Panc1 (cell line): ENCODE data around the gene SLC12A4. TPM values are rescaled to one million over a fixed set of nuclear protein-coding genes. Genes with fewer than 3 reads are reported as not detected.

Experiments
- ATAC-seq: fragments of 200-7000 bp; cut with Tn5 transposase; 2 replicates; pipeline ENCODE4 v1.9.1; 2020; ENCODE audit warnings: mild to moderate bottlenecking, moderate library complexity
- BruUV-seq: library from RNA; stranded (reverse); fragments of 400-500 nt; replicated peaks from 2 replicates; lab custom pipeline; 2021; lab: Mats Ljungman, UMichigan
- CTCF ChIA-PET: fragments of 300-600 bp; sonication (Branson Sonifier 250); formaldehyde crosslinking; loops from one replicate; lab custom pipeline; 2022; ENCODE audit warnings: antibody characterized with exemption; lab: Charles Lee
- POLR2A ChIA-PET: fragments of 300-600 bp; sonication (Branson Sonifier 250); formaldehyde crosslinking; loops from one replicate; lab custom pipeline; 2022; ENCODE audit warnings: antibody characterized with exemption; lab: Charles Lee
- DNase-seq: peaks from one replicate; pipeline ENCODE4 v3.0.0-alpha.2; 2010; ENCODE audit warnings: low read depth, low spot score
- H3K27ac ChIP-seq: 2 replicates; pipeline ENCODE4 v1.5.1; 2011; ENCODE audit warnings: mild to moderate bottlenecking, low read length, inconsistent platforms
- H3K27me3 ChIP-seq: fragments of 200-500 bp; sonication (Bioruptor generic); 2 replicates; pipeline ENCODE4 v1.6.0; 2014; ENCODE audit warnings: low read length, inconsistent platforms; ENCODE audit not compliant: control insufficient read depth, insufficient read depth
- H3K36me3 ChIP-seq: fragments of 200-500 bp; sonication (Bioruptor generic); 2 replicates; pipeline ENCODE4 v1.5.1; 2014; ENCODE audit warnings: inconsistent platforms, mild to moderate bottlenecking, low read length, moderate library complexity; ENCODE audit not compliant: control insufficient read depth, insufficient read depth
- H3K4me1 ChIP-seq: 2 replicates; pipeline ENCODE4 v1.5.1; 2011; ENCODE audit warnings: inconsistent platforms, mild to moderate bottlenecking, low read length, moderate library complexity; ENCODE audit not compliant: control insufficient read depth, insufficient read depth
- H3K4me3 ChIP-seq, 2 experiments: 2 replicates each; pipeline ENCODE4 v1.5.1; 2011 to 2012; ENCODE audit warnings: low read depth in 2 of 2, low read length in 2 of 2, mild to moderate bottlenecking in 2 of 2, inconsistent platforms in 1 of 2, moderate library complexity in 1 of 2
- H3K9me3 ChIP-seq: fragments of 200-500 bp; sonication (Bioruptor generic); 2 replicates; pipeline ENCODE4 v1.5.1; 2014; ENCODE audit warnings: low read depth, mild to moderate bottlenecking, inconsistent platforms, low read length, moderate library complexity; ENCODE audit not compliant: control insufficient read depth, insufficient read depth
- CTCF ChIP-seq: fragments of 450-650 bp; IDR thresholded peaks from 2 replicates; pipeline ENCODE4 v1.5.1; 2017; ENCODE audit warnings: mild to moderate bottlenecking
- POLR2AphosphoS5 ChIP-seq: IDR thresholded peaks from 2 replicates; pipeline ENCODE4 v1.6.1; 2012; ENCODE audit warnings: mild to moderate bottlenecking, low read depth, low read length, moderate library complexity
- SIN3A ChIP-seq: IDR thresholded peaks from 2 replicates; pipeline ENCODE4 v1.6.1; 2012; ENCODE audit warnings: low read depth, mild to moderate bottlenecking, low read length, moderate library complexity, borderline replicate concordance; ENCODE audit not compliant: insufficient read depth
- TCF7L2 ChIP-seq: IDR thresholded peaks from 2 replicates; pipeline ENCODE4 v1.6.1; 2011; ENCODE audit warnings: mild to moderate bottlenecking, low read depth, low read length, inconsistent platforms
- in situ Hi-C: cut with HindIII; loops from 2 replicates; pipeline ENCODE4 v1.10.0; 2016; ENCODE audit warnings: low sequenced_read_pairs, low pct_unique_long_range_greater_than_20kb
- intact Hi-C: fragments of 100-400 bp; cut with micrococcal nuclease; formaldehyde crosslinking; loops from one replicate; pipeline ENCODE4 v1.10.0; 2022; ENCODE audit not compliant: unreplicated experiment
- total RNA-seq: library from RNA; stranded (reverse); gene quantifications from one replicate; pipeline ENCODE4 v1.2.1, GENCODE V29; 2021; ENCODE audit not compliant: unreplicated experiment
- TF ChIP-seq, protein P1 (sequence below), 2 experiments: IDR thresholded peaks; 2 replicates each; pipeline ENCODE4 v1.6.1; 2011 to 2012; ENCODE audit warnings: low read depth in 2 of 2, control low read depth in 1 of 2, low read length in 1 of 2, mild to moderate bottlenecking in 1 of 2, moderate library complexity in 1 of 2; ENCODE audit not compliant: insufficient read depth in 1 of 2

The SLC12A4 gene
- total RNA-seq, 1 experiment from 2014 or later, result 31.8 TPM

- intact Hi-C loops (no loop called here), in situ Hi-C loops (no loop called here)
- H3K27me3 ChIP-seq, result no peaks in the 10 kb centered on the region
- H3K4me1 ChIP-seq, result peaks cover 15% of the 10 kb centered on the region
- H3K27ac ChIP-seq, result no peak overlapping the region
- no peak overlapping the region for H3K4me3 ChIP-seq
- H3K9me3 ChIP-seq, result no peaks in the 10 kb centered on the region
- no peak for ATAC-seq
- H3K36me3 ChIP-seq, result no peaks in the 10 kb centered on the region; the same call in 1 of the 2 replicates
- POLR2A ChIA-PET, result interaction anchor here (0.6 kb wide), 1 partner anchor 21 kb away, joined by 3 read pairs; the partner anchor contains the start of gene LCAT
- no peak for TF ChIP-seq SIN3A
- no peak for TF ChIP-seq TCF7L2
- no peak for TF ChIP-seq CTCF
- TF ChIP-seq, protein P1, sequence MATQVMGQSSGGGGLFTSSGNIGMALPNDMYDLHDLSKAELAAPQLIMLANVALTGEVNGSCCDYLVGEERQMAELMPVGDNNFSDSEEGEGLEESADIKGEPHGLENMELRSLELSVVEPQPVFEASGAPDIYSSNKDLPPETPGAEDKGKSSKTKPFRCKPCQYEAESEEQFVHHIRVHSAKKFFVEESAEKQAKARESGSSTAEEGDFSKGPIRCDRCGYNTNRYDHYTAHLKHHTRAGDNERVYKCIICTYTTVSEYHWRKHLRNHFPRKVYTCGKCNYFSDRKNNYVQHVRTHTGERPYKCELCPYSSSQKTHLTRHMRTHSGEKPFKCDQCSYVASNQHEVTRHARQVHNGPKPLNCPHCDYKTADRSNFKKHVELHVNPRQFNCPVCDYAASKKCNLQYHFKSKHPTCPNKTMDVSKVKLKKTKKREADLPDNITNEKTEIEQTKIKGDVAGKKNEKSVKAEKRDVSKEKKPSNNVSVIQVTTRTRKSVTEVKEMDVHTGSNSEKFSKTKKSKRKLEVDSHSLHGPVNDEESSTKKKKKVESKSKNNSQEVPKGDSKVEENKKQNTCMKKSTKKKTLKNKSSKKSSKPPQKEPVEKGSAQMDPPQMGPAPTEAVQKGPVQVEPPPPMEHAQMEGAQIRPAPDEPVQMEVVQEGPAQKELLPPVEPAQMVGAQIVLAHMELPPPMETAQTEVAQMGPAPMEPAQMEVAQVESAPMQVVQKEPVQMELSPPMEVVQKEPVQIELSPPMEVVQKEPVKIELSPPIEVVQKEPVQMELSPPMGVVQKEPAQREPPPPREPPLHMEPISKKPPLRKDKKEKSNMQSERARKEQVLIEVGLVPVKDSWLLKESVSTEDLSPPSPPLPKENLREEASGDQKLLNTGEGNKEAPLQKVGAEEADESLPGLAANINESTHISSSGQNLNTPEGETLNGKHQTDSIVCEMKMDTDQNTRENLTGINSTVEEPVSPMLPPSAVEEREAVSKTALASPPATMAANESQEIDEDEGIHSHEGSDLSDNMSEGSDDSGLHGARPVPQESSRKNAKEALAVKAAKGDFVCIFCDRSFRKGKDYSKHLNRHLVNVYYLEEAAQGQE (IDR thresholded peaks at IDR 0.05; ENCODE audit: insufficient read depth in 1 of 2, low read depth in 2 of 2, low read length in 1 of 2), result no peak
- no peak for TF ChIP-seq POLR2AphosphoS5
- DNase-seq, result no peak
- CTCF ChIA-PET, result no interaction called here
- no TSS peak for BruUV-seq
Observed at GRCh38 chr16:67964477-67965131, 3.8 kb downstream of the SLC12A4 start.

- CTCF ChIA-PET, result no interaction called here
- no peak for TF ChIP-seq POLR2AphosphoS5
- H3K36me3 ChIP-seq, result no peaks in the 10 kb centered on the region; the same call in 1 of the 2 replicates
- H3K9me3 ChIP-seq, result no peaks in the 10 kb centered on the region
- no TSS peak for BruUV-seq
- no peak for ATAC-seq
- H3K4me1 ChIP-seq, result peaks cover 15% of the 10 kb centered on the region
- no peak for DNase-seq
- in situ Hi-C loops, result no loop called here
- H3K27me3 ChIP-seq, result no peaks in the 10 kb centered on the region
- no peak overlapping the region for H3K27ac ChIP-seq
- no peak overlapping the region for H3K4me3 ChIP-seq
- intact Hi-C loops, result no loop called here
- POLR2A ChIA-PET, result interaction anchor here (0.6 kb wide), 1 partner anchor 20 kb away, joined by 3 read pairs; the partner anchor contains the start of gene LCAT
Observed at GRCh38 chr16:67963662-67964321, 4.6 kb downstream of the SLC12A4 start.

DNA sequence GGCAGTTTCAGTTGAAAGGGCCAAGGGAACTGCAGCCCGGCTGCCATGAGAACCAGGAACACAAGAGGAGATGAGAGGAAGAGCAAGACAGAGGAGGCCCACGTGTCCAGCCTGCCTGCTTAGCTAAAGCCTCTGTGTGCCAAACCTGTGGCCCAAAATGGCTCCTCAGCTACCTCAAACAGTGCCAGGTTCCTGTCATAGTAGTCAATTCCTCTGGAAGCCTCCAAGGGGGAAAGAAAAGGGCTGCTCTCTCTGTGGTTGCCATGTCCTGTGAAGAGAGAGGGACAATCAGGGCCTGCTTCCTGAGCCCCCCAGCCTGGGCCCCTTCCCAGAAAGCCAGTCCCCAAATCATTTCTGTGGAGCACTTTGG lies 5.2 kb downstream of the SLC12A4 start:
- no peak for DNase-seq
- ATAC-seq, result no peak
- intact Hi-C loops, result no loop called here

More for the DNA sequence above, 5.2 kb downstream of the SLC12A4 start:
- POLR2A ChIA-PET, result no interaction called here
- no peaks in the 10 kb centered on the region for H3K27me3 ChIP-seq
- CTCF ChIA-PET, result no interaction called here
- H3K9me3 ChIP-seq, result no peaks in the 10 kb centered on the region
- in situ Hi-C loops, result no loop called here
- no peaks in the 10 kb centered on the region; the same call in 1 of the 2 replicates for H3K36me3 ChIP-seq
- peaks cover 15% of the 10 kb centered on the region for H3K4me1 ChIP-seq
- no peak overlapping the region for H3K27ac ChIP-seq
- H3K4me3 ChIP-seq, result no peak overlapping the region
- TF ChIP-seq POLR2AphosphoS5, result no peak
- TF ChIP-seq SIN3A, result no peak
- TF ChIP-seq CTCF, result no peak
- TF ChIP-seq, protein P1 (IDR thresholded peaks at IDR 0.05; ENCODE audit: insufficient read depth in 1 of 2, low read depth in 2 of 2, low read length in 1 of 2), result no peak
- no peak for TF ChIP-seq TCF7L2
- no TSS peak for BruUV-seq
